GM12892 (cell line): ENCODE data around the gene AMDHD2.

Experiments used
- DNase-seq: peaks from one replicate; pipeline ENCODE4 v3.0.0; 2011; ENCODE audit not compliant: insufficient read length
- FAIRE-seq: peaks from 2 replicates; lab custom pipeline; 2011; peaks lifted over from hg19 to GRCh38; lab: Jason Lieb, UNC
- POLR2A ChIP-seq: IDR thresholded peaks from 2 replicates; pipeline ENCODE4 v1.6.1; 2011; ENCODE audit warnings: low read depth, low read length, control low read depth
- POLR2AphosphoS5 ChIP-seq: IDR thresholded peaks from 2 replicates; pipeline ENCODE4 v1.6.1; 2011; ENCODE audit warnings: low read depth, low read length, control low read depth
- TAF1 ChIP-seq: IDR thresholded peaks from 2 replicates; pipeline ENCODE4 v1.6.1; 2011; ENCODE audit warnings: low read depth, mild to moderate bottlenecking, control low read depth, low read length, borderline replicate concordance

Gene AMDHD2

GRCh38 chr16:2496223-2497115 is 23.7 kb upstream of the AMDHD2 start:
- FAIRE-seq (no peak), DNase-seq (no peak)
- TF ChIP-seq POLR2AphosphoS5 (no peak), POLR2A (no peak), TAF1 (no peak)

GRCh38 chr16:2497116-2497630 is 23.0 kb upstream of the AMDHD2 start:
- no peak for DNase-seq
- no peak for FAIRE-seq
- no peak for TF ChIP-seq POLR2A
- TF ChIP-seq POLR2AphosphoS5: no peak
- no peak for TF ChIP-seq TAF1

DNA sequence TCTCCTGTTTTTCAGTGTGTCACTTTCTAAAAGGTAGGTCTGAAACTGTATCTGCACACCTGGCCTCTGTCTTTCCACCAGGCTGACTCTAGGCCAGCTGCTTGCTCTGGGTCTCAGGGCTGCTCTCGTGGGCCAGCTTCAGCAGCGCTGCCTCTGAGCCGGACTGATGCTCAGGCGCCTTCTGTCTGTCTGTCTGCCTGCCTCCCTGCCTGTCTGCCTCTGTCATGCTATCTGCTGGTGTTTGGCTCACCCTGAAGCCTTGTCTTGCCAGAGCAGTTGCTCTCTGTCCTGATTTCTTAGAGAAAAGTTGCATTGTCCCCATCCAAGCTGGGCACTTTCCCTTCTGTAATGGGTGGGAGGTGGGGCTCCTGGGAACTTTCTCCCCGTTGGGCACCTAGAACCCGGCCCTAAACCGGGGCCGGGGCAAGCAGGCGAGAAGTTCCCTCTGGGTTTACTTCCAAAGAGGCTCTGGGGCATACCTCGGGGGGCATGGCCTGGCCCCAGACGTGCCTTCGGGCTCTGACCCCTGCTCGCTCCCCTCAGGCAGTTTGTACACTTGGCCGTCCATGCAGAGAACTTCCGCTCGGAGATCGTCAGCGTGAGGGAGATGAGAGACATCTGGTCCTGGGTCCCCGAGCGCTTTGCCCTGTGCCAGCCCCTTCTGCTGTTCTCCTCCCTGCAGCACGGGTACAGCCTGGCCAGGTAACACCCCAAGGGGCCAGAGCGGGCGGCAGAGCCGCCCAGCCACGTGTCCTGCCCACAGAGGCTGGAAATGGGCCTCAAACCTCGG is 22.3 kb upstream of the AMDHD2 start:
- DNase-seq (no peak), FAIRE-seq (no peak)
- no peak for TF ChIP-seq TAF1
- TF ChIP-seq POLR2AphosphoS5: no peak
- no peak for TF ChIP-seq POLR2A

DNA sequence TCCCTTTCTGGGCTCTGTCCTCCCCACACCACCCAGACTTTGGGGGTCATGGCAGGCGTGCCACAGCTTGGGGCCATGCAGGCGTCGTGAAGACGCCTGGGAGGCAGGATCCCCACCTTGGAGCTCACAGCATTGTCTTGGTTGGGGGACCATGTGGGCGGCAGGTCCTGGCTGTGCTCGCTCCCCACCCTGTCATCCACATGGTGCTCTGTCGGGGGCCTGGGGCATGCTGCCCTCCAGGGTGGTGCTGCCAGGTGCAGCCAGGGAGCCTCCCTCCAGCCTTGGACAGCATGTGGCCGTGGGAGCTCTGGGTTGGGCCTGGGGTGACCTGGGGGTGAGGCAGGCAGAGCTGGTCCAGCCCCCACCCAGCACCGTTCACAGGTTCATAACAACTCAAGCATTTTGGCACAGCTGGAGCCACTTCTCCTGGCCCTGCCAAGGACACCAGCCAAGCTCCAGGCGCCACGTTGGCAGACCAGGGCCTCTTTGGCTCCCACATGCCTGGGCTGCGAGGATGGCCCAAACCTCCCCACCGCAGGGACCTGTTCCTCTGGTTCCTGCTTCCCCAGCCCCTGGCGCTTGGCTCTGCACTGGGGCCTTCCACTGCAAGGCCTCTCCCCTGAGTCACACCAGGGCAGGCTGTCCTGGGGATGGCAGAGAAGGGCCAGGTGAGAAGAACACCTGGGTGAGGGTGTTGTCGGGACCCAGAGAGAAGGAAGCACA is 21.5 kb upstream of the AMDHD2 start:
- DNase-seq (no peak), FAIRE-seq (no peak)
- no peak for TF ChIP-seq POLR2A
- no peak for TF ChIP-seq POLR2AphosphoS5
- TF ChIP-seq TAF1: no peak

DNA sequence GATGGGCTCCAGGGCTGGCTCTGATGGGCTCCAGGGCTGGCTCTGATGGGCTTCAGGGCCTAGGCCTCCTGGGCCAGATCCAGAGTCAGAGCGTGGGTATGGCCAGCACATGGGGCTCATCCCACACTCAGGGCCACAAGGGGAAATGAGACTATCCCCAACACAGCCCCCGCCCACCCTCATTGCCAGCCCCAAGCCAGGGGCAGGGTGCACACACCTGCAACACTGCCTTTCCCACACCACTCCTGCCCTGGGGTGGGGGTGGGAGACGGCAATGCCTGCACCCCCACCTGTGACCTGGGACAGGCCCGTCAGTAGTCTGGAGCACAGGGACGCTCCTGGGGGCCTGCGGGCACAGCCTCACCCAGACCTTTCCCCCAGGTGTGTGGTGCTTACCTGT is 20.7 kb upstream of the AMDHD2 start:
- no peak for DNase-seq
- TF ChIP-seq TAF1: no peak
- TF ChIP-seq POLR2A: no peak
- TF ChIP-seq POLR2AphosphoS5: no peak
- FAIRE-seq: no peak

DNA sequence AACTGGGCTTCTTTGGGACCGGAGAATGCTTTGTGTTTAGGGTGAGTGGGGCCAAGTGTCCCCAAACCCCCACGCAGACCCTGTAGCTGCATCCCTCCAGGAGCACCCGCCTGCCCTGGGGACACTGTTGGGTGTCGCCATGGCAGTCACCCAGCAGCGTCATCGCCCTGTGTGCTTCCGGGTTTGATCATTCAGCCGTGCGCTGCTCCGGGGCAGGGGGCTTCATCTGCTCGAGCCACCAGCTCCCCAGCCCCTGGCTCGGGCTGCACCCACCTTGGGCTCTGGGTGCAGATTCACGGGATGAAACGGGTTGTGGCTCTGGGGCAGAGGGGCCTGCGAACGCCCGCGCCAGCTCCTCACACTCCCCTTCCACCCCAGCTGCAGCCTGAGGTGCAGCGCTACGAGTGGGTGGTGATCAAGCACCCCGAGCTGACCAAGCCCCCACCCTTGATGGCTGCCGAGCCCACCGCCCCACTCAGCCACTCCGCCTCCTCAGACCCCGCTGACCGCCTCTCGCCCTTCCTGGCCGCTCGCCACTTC is 20.2 kb upstream of the AMDHD2 start:
- TF ChIP-seq TAF1: no peak
- no peak for TF ChIP-seq POLR2AphosphoS5
- no peak for TF ChIP-seq POLR2A
- FAIRE-seq (no peak), DNase-seq (no peak)

DNA sequence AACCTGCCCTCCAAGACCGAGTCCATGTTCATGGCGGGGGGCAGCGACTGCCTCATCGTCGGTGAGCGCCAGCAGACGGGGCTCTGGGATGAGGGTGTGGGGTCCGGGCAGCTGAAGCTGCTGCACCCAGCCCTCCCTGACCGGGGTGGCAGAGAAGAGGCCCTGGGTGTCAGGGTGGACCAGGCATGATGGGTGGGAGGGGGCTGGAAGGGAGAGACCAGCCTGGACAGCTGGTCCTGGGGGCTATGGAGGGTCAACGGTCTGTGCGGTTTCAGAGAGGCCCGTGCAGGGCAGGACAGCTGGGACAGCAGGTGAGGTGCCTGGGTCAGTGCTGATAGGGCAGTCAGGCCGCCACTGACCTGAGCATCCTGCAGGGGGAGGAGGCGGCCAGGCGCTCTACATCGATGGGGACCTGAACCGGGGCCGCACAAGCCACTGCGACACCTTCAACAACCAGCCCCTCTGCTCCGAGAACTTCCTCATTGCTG is 19.7 kb upstream of the AMDHD2 start:
- no peak for TF ChIP-seq POLR2A
- no peak for TF ChIP-seq TAF1
- TF ChIP-seq POLR2AphosphoS5: no peak
- FAIRE-seq: no peak
- no peak for DNase-seq

GRCh38 chr16:2500918-2501750 is 19.0 kb upstream of the AMDHD2 start:
- DNase-seq (peak; percentile 93), FAIRE-seq (peak; percentile 95)
- TF ChIP-seq POLR2AphosphoS5: no peak
- no peak for TF ChIP-seq TAF1
- TF ChIP-seq POLR2A: no peak

DNA sequence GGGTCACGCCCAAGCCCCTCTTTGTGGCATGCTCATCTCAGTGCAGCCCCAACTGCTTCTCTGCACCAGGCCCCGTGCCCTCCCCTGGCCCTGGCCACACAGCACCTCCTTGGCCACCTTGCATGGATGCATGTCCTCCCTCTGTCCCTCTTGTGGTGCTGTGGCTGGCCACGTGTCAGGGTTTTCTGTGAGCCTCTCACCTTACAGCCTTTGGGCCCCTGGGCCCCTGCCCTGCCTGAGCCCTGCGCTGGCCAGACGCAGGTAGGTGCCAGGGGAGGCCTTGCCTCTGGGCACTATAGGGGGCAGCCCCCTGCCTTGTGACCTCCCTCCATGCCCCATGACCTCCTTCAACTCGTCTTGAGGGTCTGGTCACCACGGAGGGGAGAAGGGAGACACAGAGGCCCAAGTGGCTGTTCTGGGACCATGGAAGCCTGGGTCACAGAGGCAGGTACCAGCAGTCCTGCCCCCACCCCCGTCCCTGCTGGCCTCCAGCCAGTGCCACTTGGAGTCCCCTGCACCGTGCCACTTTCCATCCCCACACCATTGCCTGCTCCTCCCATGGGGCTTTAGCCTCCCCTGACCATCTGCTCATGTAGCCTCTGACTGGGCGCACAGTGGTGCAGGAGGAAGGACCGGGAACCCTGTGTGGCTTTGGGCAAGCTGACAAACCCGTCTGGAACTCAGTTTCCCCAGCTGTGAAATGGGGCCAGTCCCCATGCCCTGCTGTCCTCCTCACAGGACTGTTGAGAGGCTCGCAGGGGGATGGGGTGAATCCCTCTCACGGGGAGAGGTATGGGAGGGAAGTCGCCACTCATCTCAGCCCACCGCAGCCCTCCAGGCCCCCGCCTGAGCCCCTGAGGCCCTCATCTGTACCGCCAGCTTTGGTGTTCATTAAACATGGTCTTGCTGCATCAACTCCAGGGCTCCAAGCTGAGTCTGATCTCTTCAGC is 17.9 kb upstream of the AMDHD2 start:
- DNase-seq: no peak

More for the DNA sequence above, 17.9 kb upstream of the AMDHD2 start:
- no peak for FAIRE-seq
- TF ChIP-seq TAF1 (no peak), POLR2A (no peak), POLR2AphosphoS5 (no peak)
